HG03108 (cell line): ENCODE measurements around the gene SRCIN1.

ENCODE experiments used
- ATAC-seq: cut with Tn5 transposase; IDR thresholded peaks from one replicate; pipeline ENCODE4 v1.9.1; 2021; ENCODE audit warnings: moderate library complexity; ENCODE audit not compliant: unreplicated experiment

The SRCIN1 gene

DNA sequence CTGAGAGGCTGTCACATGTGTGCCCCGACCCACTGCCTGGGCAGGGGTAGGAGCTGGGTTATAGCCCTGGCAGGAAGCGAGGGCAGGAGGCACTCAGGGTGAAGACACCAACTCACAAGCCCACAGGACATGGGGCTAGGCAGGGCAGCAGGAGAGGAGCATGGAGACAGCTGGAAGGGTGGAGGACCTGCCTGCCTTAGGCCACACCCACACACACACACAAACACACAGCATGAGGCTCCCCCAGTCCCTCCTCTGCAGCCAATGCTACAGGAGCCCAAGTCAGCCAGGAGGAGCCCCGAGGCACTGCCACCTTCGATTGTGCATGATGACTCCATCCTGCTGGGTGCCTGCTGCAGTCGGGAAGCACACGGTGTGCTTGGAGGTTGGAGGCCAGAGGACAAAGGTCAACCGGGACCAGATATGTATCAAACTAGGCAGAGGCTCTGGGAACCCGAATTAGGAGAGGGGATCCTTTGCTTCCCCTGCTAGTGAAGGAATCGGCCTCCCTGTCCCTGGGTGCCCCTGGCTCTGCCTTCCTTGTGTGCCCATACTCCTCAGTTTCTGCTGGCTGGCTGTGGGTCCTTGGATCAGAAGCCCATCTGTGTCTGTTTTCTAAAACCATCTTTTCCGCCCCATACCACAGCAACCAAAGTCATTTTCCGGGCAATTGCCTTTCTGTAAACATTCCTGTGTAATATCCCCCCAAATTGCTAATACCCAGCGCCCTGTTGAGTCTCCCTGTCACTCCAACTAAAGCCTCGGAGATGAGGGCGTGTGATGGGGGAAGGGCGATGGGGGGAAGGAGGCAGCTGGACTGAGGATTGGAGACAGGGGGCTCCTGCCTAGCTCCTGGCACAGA, 20.5 kb downstream of the SRCIN1 start:
- ATAC-seq, result no peak

DNA sequence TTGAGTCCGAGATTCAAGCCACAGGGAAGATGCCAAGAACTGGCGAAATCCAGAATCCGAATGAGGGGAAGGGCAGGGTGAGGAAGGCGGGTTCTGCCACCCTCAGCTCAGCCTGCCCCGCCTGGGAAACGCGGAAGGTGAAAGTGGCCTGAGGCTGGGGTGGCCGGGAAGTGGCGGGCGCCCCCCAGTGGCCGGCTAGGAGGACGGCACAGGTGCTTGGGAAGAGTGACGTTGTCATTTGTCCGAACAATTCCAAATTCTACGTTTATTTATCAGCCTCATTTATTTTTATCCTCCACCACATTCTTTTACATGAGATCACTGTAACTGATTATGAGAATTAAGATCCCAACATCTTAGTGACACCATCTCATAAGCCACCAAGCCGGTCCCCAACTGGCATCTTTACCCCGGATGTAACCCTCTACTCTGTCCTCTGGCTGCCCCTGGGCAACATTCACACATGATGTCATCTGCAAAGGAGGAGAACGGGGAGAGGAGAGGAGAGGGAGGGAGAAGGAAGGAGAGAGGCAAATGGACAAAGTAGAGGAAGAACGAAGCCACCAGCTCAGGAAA, 21.3 kb downstream of the SRCIN1 start:
- ATAC-seq, result no peak

DNA sequence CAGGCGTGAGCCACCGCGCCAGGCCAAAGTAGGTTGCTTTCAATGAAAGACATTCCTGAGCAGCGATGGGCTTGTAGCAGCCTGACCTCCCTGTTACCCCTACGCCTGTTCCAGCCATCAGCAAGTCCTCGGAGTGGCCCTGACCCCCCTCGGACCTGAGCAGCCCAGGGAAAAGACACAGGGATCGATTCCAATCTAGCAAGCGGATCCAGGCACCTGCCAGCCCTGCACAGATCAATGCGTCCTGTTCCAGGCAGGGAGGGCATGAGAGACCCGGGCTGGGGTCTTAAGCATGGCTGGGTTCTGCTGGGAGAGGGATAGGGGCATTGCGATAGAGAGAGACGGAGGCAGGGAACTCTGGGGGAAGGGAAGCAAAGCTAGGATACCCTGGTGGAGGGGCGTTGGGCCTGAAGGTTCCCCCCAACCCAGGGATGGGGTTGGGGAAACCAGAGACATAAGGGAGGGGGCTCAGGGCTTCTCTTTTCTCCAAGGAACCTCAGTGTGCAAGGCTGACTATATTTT, 21.9 kb downstream of the SRCIN1 start:
- ATAC-seq, result no peak

DNA sequence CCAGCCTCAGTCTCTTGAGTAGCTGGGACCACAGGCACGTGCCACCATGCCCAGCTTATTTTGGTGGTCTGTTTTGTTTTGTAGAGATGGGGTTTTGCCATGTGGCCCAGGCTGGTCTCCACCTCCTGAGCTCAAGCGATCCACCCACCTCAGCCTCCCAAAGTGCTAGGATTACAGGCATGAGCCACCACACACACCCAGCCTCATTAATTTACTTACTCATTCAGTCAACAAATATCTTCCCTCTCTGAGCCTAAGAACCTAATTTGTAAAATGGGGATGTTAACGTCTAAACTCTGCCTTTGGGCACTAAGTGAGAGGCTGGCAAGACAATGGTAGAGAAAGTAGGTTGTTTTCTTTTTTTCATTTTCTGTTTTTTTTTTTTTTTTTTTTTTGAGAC, 22.6 kb downstream of the SRCIN1 start:
- ATAC-seq, result no peak

DNA sequence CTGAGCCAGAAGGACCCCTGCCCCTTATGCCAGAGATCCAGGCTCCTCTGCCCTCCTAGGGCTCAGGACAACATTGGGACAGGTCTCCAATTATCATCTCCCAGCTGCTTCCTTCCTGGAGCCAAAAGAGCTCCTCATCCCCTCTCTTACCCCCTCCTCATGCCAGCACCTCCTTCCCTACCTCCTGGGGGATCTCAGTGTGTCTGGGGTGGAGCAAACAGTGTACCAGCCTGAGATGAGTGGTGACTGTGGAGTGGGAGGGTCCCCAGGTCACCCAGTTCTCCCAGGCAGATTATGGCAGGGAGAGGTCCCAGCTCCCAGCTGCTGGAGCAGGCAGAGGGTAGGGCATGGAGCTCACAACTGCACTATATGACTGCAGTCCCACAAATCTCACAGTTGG, 23.7 kb downstream of the SRCIN1 start:
- no peak for ATAC-seq

DNA sequence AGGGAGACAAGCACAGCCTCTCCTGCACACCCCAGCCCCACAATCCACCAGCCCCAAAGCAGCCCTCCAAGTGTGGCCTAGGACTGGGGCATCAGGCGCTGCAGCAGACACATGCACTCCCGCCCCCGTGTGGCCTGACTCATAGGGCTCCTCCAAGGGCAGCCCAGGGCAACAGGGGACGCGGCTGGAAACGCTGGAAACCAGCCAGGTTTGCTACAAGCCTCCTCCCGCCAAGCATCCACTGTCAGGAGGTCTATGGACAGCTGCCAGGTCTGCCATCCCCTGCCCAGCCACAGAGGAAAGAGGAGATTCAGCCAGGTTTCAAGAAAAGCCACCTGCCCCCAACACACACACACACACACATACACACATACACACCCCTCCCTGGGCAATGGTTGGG, 25.8 kb downstream of the SRCIN1 start:
- no peak for ATAC-seq

DNA sequence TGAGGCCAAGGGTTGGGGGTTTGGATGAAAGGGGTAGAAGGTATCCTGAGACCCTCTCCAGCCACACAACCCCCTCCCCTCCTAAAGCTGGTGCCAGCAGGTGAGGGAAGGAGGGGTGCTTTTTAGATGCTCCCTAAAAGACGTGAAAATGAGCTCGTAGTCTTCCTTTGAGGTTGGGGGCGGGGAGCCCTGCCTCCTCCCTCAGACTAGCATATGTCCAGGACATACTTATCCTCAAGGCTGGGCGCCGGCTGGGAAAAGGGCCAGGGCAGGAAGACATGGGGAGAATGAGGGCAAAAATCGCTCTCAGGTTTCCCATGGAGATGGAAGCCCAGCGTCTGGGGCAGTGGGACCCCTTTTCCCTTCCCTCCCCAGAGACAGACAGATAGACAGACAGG, 26.7 kb downstream of the SRCIN1 start:
- no peak for ATAC-seq

DNA sequence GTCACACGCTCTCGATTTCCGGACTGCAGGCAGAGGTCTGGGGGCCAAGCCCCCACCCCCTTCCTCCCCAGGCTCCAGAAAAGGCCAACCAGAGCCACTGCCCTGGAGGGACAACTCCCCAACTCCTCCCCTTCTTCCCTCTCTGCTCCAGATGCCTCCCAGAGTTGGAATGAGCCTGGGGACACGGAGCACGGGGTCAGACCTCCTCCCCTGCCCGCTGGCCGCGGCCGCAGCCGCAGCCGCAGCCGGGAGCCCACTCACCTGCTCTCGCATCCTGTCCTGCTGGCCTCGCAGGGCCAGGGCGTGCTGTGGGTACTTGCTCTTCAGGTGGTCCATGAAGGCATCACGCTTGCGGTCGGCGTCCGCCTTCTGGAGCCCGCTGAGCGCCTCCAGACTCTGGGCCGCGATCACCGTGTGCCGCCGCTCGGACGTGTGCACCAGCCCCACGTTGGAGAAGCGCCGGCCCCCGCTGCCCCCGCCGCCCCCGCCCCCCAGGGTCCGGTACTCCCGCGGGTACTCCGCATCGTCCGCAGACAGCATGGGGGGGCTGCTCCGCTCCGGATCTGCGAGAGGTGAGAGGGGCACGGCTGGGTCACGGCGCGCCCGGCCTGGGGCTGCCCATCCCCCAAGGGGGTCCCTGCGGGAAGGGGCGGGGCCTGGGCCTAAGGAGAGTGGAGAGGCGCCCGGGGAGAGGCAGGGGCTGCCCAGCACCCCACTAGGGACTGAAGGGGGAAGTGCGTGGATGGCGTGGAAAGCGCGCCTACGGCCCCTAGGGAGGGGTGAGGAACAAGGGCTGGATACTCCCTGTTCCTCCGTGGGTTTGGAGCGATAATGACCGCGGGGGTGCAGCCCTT, 27.3 kb downstream of the SRCIN1 start:
- ATAC-seq, result no peak

DNA sequence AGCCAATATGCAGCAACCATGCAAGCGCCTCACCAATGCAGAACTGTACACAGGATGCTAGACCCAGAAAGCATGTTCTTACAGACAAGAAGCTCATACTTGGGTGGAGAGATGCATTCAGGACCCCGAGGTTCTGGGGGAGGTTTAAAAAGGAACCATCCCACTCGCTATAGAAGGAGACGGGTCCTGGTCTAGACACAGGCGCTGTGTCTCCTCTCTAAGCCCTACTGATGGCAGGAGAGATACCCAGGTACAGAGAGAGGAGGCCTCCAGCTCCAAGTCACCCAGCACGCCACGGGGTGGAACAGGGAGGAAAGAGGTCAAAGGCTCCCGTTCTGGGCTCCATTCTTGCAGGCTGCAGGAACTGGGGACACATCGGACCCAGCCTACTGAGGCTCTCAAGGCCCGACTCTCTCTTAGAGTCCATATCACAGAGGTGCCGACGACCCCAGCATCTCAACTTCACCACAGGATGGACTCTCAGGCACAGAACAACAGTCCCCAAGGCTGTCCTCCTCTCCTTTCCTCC, 28.0 kb downstream of the SRCIN1 start:
- ATAC-seq, result no peak

DNA sequence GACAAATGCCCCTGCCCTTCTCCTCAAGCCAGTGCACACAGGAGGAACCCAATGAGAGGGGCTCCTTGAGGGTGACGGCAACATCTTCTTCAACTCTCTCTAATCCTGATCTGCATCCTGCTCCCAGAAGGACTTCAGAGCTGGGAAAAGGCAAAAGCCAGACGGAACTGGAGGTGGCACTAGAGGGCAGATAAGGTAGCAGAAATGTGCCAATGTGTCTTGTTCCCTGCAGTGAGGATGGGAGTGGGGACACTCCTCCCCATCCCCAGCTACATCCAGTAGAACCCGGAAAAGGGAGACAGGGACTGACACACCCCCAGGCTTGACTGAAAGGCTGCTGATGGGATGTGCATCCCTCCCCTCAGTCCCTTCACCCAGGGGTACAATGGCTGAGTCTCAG, 28.5 kb downstream of the SRCIN1 start:
- ATAC-seq, result no peak

DNA sequence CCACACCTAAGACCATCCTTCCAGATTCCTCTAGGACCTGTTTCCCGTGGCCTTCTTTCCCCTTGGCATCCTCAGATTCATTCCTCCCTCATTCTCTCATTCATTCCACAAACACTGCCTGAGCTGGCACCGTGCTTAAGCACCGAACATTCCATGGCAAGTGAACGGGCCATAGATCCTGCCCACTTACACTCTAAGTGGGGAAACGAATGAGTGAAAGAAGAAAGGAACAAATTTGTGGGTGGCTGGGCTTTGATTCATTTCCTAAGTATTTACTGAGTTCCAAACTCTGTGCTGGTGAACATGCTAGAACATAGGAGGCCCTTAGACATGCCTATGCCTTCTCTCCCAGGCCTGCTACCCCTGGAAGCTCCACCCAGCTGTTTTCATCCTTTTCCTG, 30.0 kb downstream of the SRCIN1 start:
- ATAC-seq, result no peak

DNA sequence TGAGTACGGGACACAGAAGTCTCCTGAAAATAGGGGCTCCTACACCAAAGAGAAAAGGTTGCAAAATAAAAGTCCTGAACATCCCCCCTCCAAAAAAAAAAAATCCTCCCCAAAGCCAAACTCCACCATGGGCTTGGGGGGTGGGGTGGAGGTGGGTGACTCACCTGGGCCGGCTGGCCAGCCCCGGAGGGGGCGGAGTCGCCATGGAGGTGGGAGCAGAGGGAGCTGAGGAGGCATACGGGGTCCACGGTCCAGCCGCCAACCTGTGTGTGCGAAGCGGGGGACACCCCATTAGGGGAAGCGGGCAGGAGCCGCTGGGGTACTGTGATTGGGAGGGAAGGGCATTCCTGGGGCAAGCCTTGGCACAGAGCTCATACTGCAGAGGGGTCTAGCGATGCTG, 31.0 kb downstream of the SRCIN1 start:
- no peak for ATAC-seq

DNA sequence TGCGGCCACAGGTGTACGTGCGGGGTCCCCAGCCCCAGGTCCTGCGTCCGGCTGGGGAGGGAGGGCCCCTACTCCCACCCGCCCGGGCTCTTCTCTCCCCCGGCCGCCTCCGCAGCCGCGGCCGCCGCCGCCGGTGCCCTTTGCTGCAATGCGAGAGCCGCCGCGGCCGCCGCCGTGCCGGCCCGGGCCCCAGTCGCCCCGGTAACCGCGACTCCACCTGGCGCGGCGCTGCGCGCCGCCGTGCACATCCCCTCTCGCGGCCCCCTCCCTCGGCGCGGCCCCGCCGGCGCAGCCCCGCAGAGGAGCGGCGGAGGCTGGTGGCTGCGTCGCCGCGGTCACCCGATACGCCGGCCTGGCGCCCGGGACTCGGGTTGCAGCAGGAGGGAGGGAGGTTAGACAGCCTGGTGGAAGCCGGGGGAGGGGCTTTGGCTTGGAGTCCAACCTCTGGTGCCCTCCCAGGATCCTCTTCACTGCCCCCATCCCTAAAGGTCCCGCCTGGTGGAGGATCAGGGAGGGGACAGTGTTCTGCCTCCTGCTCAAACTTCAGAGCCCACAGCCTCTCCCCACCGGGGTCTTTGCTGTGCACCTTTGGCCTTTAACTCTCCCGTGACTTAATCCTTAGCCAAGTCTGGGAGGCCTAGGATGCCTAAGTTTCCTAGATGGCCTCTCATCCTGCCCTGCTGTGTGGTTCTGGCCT, 32.9 kb downstream of the SRCIN1 start:
- no peak for ATAC-seq

DNA sequence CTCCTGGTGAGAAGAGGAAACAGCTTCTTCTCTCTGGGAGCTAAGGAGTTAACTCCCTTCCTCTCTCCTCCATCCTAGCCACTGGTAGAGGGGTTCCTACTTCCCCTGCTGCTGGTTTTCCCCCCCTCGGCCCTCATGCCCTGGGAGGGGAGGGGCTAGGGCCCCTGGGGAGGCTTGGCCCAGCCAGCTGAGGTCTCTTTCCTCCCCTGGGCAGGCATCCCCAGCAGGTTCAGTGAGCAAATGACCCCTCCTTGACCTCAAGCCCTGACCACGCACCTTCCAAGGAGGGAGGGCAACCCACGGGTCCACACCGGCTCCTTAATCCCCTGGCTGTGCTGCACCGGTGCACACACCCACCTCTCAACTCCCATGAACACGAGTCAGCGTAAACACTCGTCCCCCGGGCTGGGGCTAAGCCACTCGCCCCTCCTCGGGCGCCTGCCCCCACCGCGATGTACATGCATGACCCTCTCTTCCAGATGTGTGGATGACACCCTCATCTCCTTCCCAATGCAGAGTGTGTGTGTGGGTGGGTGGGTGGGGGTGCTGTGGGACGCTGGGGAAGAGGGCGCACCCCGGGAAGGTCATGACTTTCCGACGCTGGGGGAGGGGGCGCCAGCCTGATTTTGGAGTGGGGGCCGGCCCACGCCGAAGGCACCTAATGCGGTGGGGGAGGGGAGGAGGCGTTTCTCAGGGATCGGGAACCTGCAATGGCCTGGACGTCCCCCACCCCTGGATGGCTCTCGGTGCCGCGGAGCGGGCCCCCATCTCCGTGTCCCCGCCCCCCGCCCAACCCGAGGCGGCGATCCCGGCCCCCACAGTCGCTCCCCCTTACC, 33.7 kb downstream of the SRCIN1 start:
- ATAC-seq, result no peak

DNA sequence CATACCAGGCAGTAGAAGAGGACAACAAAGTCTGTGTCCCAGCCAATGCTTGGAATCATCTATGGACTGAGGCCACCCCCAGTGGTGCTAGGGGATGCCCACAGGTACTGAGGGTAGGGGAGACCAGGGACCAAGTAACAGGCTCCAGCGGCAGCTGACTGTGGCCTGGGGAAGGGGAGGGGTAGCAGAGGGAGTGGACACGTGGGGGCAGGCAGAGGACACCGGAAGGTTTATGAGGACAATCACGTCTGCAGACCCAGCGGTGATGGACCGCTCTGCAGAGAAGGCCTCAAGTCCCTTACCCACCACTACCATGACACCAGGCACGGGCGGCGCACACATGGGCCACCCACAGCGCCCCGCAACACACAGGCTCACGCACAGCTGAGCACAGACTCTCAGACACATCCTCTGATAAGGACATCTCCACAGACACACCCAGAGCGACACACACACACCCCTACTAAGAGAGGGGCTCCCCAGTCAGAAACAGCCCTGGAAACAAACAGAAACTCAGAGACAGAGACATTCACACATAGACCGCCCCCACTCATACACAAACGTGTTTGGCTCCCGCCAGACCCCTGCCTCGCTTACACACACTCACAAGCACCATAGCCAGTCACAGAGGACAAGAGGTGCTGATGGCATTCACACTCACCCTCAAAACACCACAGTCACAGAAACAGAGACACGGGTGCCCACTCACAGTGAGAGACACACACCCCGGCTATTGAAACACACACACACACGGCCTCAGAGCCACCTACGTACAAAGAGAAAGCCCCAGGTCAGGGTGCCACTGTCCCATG, 35.8 kb downstream of the SRCIN1 start:
- no peak for ATAC-seq

DNA sequence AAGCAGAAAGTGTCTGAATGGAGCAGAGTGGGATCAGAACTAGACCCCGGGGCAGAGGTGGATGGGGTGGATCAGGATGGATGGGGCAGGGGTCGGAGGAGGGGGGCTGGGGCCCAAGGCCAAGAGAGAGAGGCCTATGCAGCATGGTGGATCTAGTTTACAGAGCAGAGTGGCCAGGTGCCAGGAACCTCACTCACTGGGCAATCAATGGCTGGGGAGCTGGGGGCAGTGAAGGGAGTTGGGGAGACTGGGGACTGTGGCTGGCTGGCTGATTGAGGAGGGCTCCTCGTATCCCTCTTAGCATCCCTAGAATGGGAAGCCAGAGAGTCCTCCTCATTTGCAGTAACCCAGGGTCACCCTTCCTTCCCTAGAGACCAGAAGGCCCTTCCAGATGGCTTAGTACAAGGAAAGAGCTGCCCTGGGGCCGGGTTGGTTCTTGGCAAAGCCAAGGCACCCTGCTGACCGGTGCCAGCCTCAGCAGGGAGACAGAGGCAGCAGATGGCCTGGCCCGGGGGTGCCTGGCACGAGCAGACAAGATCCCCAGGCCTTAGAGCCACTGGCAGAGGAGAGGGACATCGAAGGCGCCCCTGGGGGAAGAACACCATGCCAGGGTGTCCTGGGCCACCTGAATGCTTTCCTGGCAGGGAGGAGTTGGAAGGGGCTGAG, 36.8 kb downstream of the SRCIN1 start:
- ATAC-seq, result no peak

DNA sequence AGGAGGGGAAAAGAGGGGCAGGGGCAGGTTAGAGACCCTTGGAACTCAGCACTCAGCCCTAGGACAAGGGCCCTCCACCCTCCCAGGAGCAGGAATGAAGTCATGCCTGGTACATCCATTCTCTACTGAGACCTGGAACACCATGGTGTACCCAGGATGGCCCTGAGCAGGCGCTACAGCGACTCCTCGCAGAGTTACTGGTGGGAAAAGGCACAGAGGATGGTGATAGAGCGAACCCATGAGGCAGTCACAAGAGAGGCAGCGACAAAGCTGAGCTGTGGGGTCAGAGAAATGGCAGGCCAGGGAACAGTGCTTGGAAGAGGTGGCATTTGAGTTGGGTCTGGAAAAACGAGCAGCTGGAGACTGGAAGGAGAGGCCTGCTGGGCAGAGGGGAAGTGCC, 37.5 kb downstream of the SRCIN1 start:
- ATAC-seq, result no peak

DNA sequence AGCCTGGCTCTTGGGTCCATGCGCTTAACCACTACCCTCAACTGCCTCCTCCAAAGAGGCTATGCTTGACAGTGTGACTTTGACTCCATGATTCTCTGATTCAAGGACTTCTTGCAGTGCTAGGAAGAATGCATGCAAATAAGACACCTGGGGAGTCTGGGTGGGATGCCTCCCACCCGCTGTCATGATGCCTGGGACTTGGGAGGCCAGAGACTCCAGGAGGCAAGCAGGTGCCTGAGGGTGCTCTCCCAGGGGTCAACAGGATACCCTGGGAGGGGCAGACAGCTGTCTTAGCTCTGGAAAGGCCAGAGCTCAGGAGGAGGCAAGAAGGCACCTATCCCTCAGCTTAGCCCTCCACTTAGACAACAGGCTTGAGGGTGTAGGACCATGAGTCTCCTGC, 38.4 kb downstream of the SRCIN1 start:
- no peak for ATAC-seq

DNA sequence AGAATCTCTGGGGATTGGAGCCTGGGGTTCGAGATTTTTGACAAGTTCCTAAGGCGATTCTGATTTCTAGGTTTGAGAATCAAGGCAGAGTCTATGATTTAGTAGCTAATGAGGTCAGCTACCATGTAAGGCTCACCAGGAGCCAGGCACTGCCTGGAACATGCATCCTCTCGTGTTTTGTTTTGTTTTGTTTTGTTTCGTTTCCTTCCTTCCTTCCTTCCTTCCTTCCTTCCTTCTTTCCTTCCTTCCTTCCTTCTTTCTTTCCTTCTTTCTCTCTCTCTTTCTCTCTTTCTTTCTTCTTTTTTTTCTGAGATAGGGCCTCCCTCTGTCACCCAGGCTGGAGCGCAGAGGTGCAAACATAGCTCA, 39.1 kb downstream of the SRCIN1 start:
- no peak for ATAC-seq
